RPMI7951 (cell line): ENCODE data around the gene C5orf63. TPM values are rescaled to one million over a fixed set of nuclear protein-coding genes. Genes with fewer than 3 reads are reported as not detected.
A peak's percentile ranks its signal among the peaks of the same experiment; 100 is the strongest.
"Not testable (repeated sequence)": the region's sequence is repeated elsewhere in the genome, so short reads cannot be mapped to it uniquely, and the experiment has no call there.

Experiments used
- DNase-seq: peaks from one replicate; pipeline ENCODE4 v3.0.0-alpha.2; 2012; ENCODE audit warnings: low read depth
- total RNA-seq: library from RNA; depleted of rRNA; stranded (reverse); fragments of >200 nt; shearing (Covaris generic); gene quantifications from 2 replicates; pipeline ENCODE4 v1.2.3, GENCODE V29; 2014; rRNA removed

The C5orf63 gene
- total RNA-seq, 1 experiment from 2014 or later = 8.3 TPM

GRCh38 chr5:127008300-127008975 lies 64.9 kb downstream of the C5orf63 start:
- DNase-seq = no peak

- no peak for DNase-seq
These were observed 65.8 kb downstream of the C5orf63 start for GRCh38 chr5:127007522-127007921.

GRCh38 chr5:127006744-127007143 lies 66.6 kb downstream of the C5orf63 start:
- no peak for DNase-seq

- DNase-seq = not testable (repeated sequence)
These were observed 68.0 kb downstream of the C5orf63 start for GRCh38 chr5:127005282-127005681.

DNA sequence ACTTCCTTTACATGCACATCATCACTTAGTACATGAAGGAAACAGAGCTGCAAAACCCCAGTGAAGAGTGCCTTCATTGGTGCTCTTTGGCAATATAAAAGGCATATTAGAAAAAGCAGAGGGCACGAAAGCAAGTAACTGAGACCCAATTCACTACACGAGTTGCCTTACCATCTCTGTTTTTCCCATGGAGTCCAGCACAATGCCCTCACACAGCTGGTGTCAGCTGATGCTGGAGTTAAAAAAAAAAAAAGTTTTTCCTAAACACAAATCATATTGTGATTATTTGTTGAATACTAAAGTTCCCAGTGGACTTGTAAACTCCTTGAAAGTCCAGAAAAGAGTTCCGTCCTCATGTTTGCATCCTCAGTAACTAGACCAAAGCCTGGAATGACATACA lies 68.6 kb downstream of the C5orf63 start:
- DNase-seq = no peak

GRCh38 chr5:127003798-127004495 lies 69.4 kb downstream of the C5orf63 start:
- no peak for DNase-seq

DNA sequence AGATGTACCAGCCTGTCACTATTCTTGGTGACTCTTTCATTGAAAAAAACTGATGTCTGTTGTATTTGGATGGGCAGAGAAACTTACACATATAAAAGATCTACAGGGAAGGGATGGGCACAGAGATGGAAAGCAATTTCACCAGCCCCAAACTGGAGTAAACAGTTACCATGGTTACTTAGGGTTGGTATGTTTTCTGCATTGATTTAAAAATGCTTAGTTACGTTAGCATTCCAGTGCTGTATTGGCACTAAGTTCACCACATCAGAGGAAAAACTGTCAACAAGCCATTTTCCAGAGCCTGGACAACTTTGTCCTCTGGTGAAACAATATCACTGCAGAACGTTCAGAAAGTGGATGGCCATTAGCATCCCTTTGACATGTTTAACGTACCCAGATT lies 70.9 kb downstream of the C5orf63 start:
- DNase-seq = peak; percentile 46

- peak; percentile 91 for DNase-seq
These were observed 71.5 kb downstream of the C5orf63 start for GRCh38 chr5:127001621-127002296.

Other genes starting within 250 kb of the C5orf63 start
- 7.8 and 11.5 TPM in 2 replicates for gene MARCHF3, start 42.9 kb downstream of the C5orf63 start, total RNA-seq
- gene MEGF10, start 217.3 kb upstream of the C5orf63 start, total RNA-seq = 9.7 and 13.7 TPM in 2 replicates